K562 (cell line): ENCODE measurements around the gene NFKB2. TPM values are rescaled to one million over a fixed set of nuclear protein-coding genes. Genes with fewer than 3 reads are reported as not detected.

ENCODE experiments used
- CREM ChIP-seq: IDR thresholded peaks from 2 replicates; pipeline ENCODE4 v1.6.1; 2014; ENCODE audit warnings: antibody characterized with exemption, low read depth
- CTCF ChIP-seq, 3 experiments: IDR thresholded peaks in 2 of 3; conservative IDR thresholded peaks in 1 of 3; 2 replicates each; pipeline ENCODE4 v1.5.1; 2011 to 2012; ENCODE audit warnings: low read length in 3 of 3, mild to moderate bottlenecking in 3 of 3, control low read depth in 2 of 3, improper control_type of control experiment in 1 of 3, inconsistent platforms in 1 of 3, low read depth in 1 of 3, mixed read lengths in 1 of 3, moderate library complexity in 1 of 3; ENCODE audit not compliant: insufficient read depth in 2 of 3
- E2F4 ChIP-seq: sonication (generic); formaldehyde crosslinking; IDR thresholded peaks from 2 replicates; pipeline ENCODE4 v1.8.0; 2022; ENCODE audit warnings: mild to moderate bottlenecking, low read depth, missing genetic modification reagents
- E2F6 ChIP-seq, 2 experiments: IDR thresholded peaks; 2 replicates each; pipeline ENCODE4 v1.6.1; 2011; ENCODE audit warnings: borderline replicate concordance in 1 of 2, control low read depth in 1 of 2, low read depth in 1 of 2, low read length in 1 of 2, mild to moderate bottlenecking in 1 of 2, mixed read lengths in 1 of 2, moderate library complexity in 1 of 2; ENCODE audit not compliant: insufficient read depth in 1 of 2, insufficient read length in 1 of 2, poor library complexity in 1 of 2, severe bottlenecking in 1 of 2; ENCODE audit errors: extremely low read depth in 1 of 2
- HLTF ChIP-seq: fragments of 450-650 bp; IDR thresholded peaks from 2 replicates; pipeline ENCODE4 v1.6.1; 2016
- HMGN3 ChIP-seq: IDR thresholded peaks from 2 replicates; pipeline ENCODE4 v1.6.1; 2011; ENCODE audit warnings: borderline replicate concordance, low read depth, mild to moderate bottlenecking, mixed read lengths, low read length; ENCODE audit not compliant: insufficient read length; ENCODE audit errors: extremely low read depth
- ILK ChIP-seq: fragments of 450-650 bp; IDR thresholded peaks from 2 replicates; pipeline ENCODE4 v1.6.1; 2016; ENCODE audit warnings: missing genetic modification characterization, low read depth, mild to moderate bottlenecking, missing compliant biosample characterization, moderate library complexity, borderline replicate concordance
- JUND ChIP-seq, 2 experiments: IDR thresholded peaks; 2 replicates in 1 of 2; 3 replicates in 1 of 2; pipeline ENCODE4 v1.6.1; 2011; ENCODE audit warnings: borderline replicate concordance in 2 of 2, low read depth in 2 of 2, low read length in 2 of 2, improper control_type of control experiment in 1 of 2, missing biosample characterization in 1 of 2, missing genetic modification characterization in 1 of 2, missing genetic modification reagents in 1 of 2
- MCM3 ChIP-seq: fragments of 450-650 bp; IDR thresholded peaks from 2 replicates; pipeline ENCODE4 v1.6.1; 2016
- MEIS2 ChIP-seq: fragments of 450-650 bp; IDR thresholded peaks from 2 replicates; pipeline ENCODE4 v1.6.1; 2014; ENCODE audit warnings: mild to moderate bottlenecking; ENCODE audit not compliant: partially characterized antibody
- PTRF ChIP-seq: fragments of 450-650 bp; IDR thresholded peaks from 2 replicates; pipeline ENCODE4 v1.6.1; 2016; ENCODE audit warnings: mild to moderate bottlenecking, missing genetic modification characterization, missing compliant biosample characterization
- SAFB2 ChIP-seq: fragments of 200-400 bp; formaldehyde crosslinking; IDR thresholded peaks from 2 replicates; pipeline ENCODE4 v1.6.1; 2018; ENCODE audit warnings: borderline replicate concordance, low read length, low read depth, moderate library complexity; ENCODE audit not compliant: severe bottlenecking
- ZKSCAN1 ChIP-seq: fragments of 150-350 bp; IDR thresholded peaks from 2 replicates; pipeline ENCODE4 v1.6.1; 2016; ENCODE audit warnings: low read depth, low read length
- polyA plus RNA-seq, 8 experiments: library from polyadenylated mRNA; depleted of rRNA in 4 of 8; stranded (reverse) in 5 of 8; unstranded in 3 of 8; fragments of >200 nt; fragmentation: Nextera tagmentation in 2 of 8; fragmentation: Illumina TruSeq in 1 of 8; extraction: Ambion mirVana in 2 of 8; extraction: Trizol in 1 of 8; gene quantifications; 2 replicates each; pipeline versions ENCODE4 v1.2.1 to v1.2.3, GENCODE V29; 2011 to 2014; ENCODE audit warnings: inconsistent platforms in 1 of 8, missing spikeins in 1 of 8
- total RNA-seq, 7 experiments: library from RNA; depleted of rRNA in 6 of 7; stranded (reverse); fragments of >200 nt in 6 of 7; fragmentation: Illumina TruSeq in 2 of 7; extraction: Trizol in 2 of 7; gene quantifications; 2 replicates each; pipeline versions ENCODE4 v1.2.1 to v1.2.3, GENCODE V29; 2011 to 2021; ENCODE audit warnings: low replicate concordance in 1 of 7
- TF ChIP-seq, protein P1 (sequence below): sonication (generic); formaldehyde crosslinking; IDR thresholded peaks from 2 replicates; pipeline ENCODE4 v1.8.1; 2022; ENCODE audit warnings: missing genetic modification reagents
- TF ChIP-seq, protein P2 (sequence below): sonication (generic); formaldehyde crosslinking; IDR thresholded peaks from 2 replicates; pipeline ENCODE4 v1.8.0; 2022; ENCODE audit warnings: missing genetic modification reagents, mild to moderate bottlenecking, moderate library complexity, borderline replicate concordance
- TF ChIP-seq, protein P3 (sequence below): IDR thresholded peaks from 2 replicates; pipeline ENCODE4 v1.6.1; 2014; ENCODE audit warnings: antibody characterized with exemption

The NFKB2 gene
- total and polyA plus RNA-seq, 9 of the 15 experiments (the other 6 are each of a cell fraction or from before 2014, with no cell fraction given) = 0.07 to 20.3 (median 7.9) TPM

- TF ChIP-seq CTCF (IDR thresholded peaks at IDR 0.05 in 2 of 3, conservative IDR thresholded peaks at IDR 0.05 in 1 of 3; ENCODE audit: insufficient read depth in 2 of 3, low read depth in 1 of 3, low read length in 3 of 3) (peak; percentile 85 to 94 (median 85)), MEIS2 (no peak), E2F6 (IDR thresholded peaks at IDR 0.05; ENCODE audit: borderline replicate concordance in 1 of 2, extremely low read depth in 1 of 2, insufficient read depth in 1 of 2, insufficient read length in 1 of 2, low read depth in 1 of 2, low read length in 1 of 2, poor library complexity in 1 of 2, severe bottlenecking in 1 of 2) (peak; percentile 57 to 71), PTRF (tag) (no peak), E2F4 (CRISPR knock-in tag) (no peak), HLTF (no peak), ZKSCAN1 (no peak), HMGN3 (peak; percentile 23), JUND (IDR thresholded peaks at IDR 0.05; ENCODE audit: borderline replicate concordance, low read depth, low read length) (peak; percentile 44), JUND (tag; IDR thresholded peaks at IDR 0.05; ENCODE audit: borderline replicate concordance, low read depth, low read length) (no peak; the same call in 2 of the 3 replicates), MCM3 (no peak), SAFB2 (no peak), CREM (peak; percentile 97), ILK (tag) (no peak)
- TF ChIP-seq, protein P1, sequence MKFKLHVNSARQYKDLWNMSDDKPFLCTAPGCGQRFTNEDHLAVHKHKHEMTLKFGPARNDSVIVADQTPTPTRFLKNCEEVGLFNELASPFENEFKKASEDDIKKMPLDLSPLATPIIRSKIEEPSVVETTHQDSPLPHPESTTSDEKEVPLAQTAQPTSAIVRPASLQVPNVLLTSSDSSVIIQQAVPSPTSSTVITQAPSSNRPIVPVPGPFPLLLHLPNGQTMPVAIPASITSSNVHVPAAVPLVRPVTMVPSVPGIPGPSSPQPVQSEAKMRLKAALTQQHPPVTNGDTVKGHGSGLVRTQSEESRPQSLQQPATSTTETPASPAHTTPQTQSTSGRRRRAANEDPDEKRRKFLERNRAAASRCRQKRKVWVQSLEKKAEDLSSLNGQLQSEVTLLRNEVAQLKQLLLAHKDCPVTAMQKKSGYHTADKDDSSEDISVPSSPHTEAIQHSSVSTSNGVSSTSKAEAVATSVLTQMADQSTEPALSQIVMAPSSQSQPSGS (CRISPR knock-in tag) = no peak
- TF ChIP-seq, protein P2, sequence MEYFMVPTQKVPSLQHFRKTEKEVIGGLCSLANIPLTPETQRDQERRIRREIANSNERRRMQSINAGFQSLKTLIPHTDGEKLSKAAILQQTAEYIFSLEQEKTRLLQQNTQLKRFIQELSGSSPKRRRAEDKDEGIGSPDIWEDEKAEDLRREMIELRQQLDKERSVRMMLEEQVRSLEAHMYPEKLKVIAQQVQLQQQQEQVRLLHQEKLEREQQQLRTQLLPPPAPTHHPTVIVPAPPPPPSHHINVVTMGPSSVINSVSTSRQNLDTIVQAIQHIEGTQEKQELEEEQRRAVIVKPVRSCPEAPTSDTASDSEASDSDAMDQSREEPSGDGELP (CRISPR knock-in tag) = peak; percentile 91
- TF ChIP-seq, protein P3, sequence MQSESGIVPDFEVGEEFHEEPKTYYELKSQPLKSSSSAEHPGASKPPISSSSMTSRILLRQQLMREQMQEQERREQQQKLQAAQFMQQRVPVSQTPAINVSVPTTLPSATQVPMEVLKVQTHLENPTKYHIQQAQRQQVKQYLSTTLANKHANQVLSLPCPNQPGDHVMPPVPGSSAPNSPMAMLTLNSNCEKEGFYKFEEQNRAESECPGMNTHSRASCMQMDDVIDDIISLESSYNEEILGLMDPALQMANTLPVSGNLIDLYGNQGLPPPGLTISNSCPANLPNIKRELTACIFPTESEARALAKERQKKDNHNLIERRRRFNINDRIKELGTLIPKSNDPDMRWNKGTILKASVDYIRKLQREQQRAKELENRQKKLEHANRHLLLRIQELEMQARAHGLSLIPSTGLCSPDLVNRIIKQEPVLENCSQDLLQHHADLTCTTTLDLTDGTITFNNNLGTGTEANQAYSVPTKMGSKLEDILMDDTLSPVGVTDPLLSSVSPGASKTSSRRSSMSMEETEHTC = no peak
Observed at GRCh38 chr10:102399217-102400021, 3.9 kb downstream of the NFKB2 start (continued).
